Epithelial cell of proximal tubule (primary cell): ENCODE data around the gene FRMD4B. TPM values are rescaled to one million over a fixed set of nuclear protein-coding genes. Genes with fewer than 3 reads are reported as not detected.

Source experiments
- DNase-seq: peaks from one replicate; pipeline ENCODE4 v3.0.0-alpha.2; 2011; ENCODE audit warnings: low read depth
- H3K4me3 ChIP-seq: 2 replicates; pipeline ENCODE4 v1.5.1; 2011; ENCODE audit warnings: low read depth, mild to moderate bottlenecking, low read length
- CTCF ChIP-seq: conservative IDR thresholded peaks from 2 replicates; pipeline ENCODE4 v1.5.1; 2012; ENCODE audit warnings: low read depth, mild to moderate bottlenecking, low read length
- total RNA-seq: library from RNA; depleted of rRNA; stranded (reverse); fragments of >200 nt; gene quantifications from 2 replicates; pipeline ENCODE4 v1.2.3, GENCODE V29; 2015

The FRMD4B gene
- total RNA-seq, 1 donor from 2014 or later: 21.7 TPM

- no peak for DNase-seq
- TF ChIP-seq CTCF: no peak
- no peak overlapping the region for H3K4me3 ChIP-seq
Observed at GRCh38 chr3:69174445-69174844, 211.4 kb downstream of the FRMD4B start.

- no peak for TF ChIP-seq CTCF
- no peak for DNase-seq
- H3K4me3 ChIP-seq: no peak overlapping the region
Observed at GRCh38 chr3:69172058-69172457, 213.8 kb downstream of the FRMD4B start.

- DNase-seq: no peak
- TF ChIP-seq CTCF: no peak
- no peak overlapping the region for H3K4me3 ChIP-seq
Observed at GRCh38 chr3:69166446-69166845, 219.4 kb downstream of the FRMD4B start.

- H3K4me3 ChIP-seq: no peak overlapping the region
- no peak for TF ChIP-seq CTCF
- no peak for DNase-seq
Observed at GRCh38 chr3:69165744-69166143, 220.1 kb downstream of the FRMD4B start.

- no peak for DNase-seq
- no peak overlapping the region for H3K4me3 ChIP-seq
- no peak for TF ChIP-seq CTCF
Observed at GRCh38 chr3:69164296-69164695, 221.6 kb downstream of the FRMD4B start.

- no peak overlapping the region for H3K4me3 ChIP-seq
- DNase-seq: no peak
- TF ChIP-seq CTCF: no peak
Observed at GRCh38 chr3:69162308-69162980, 223.4 kb downstream of the FRMD4B start.
